ENCODE data around the gene MAPK12. TPM values are rescaled to one million over a fixed set of nuclear protein-coding genes. Genes with fewer than 3 reads are reported as not detected.

The MAPK12 gene
- total RNA-seq, 1 experiment from 2014 or later: 86.7 TPM

GRCh38 chr22:50270666-50271394 lies 9.3 kb upstream of the MAPK12 start:
- Histone ChIP-seq H3K36me3 (ENCODE audit: control insufficient read depth in 1 of 2, insufficient read depth in 2 of 2, low read length in 2 of 2) (peaks cover 0 to 10% of the 10 kb centered on the region in 2 experiments; a peak in 3 of 4 replicates), H3K9me2 (ENCODE audit: insufficient read depth) (no peaks in the 10 kb centered on the region), H3K27ac (ENCODE audit: low read depth, low read length) (peak overlapping the region; percentile 49), H3K79me2 (ENCODE audit: insufficient read depth, low read length) (no peaks in the 10 kb centered on the region; the same call in 1 of the 2 replicates), H2AFZ (ENCODE audit: low read depth, low read length, poor library complexity, severe bottlenecking) (no peak overlapping the region), H3K27me3 (ENCODE audit: insufficient read depth, low read length) (no peaks in the 10 kb centered on the region), H3K4me2 (ENCODE audit: low read length) (peak overlapping the region; percentile 97), H3K9ac (ENCODE audit: low read length) (peak overlapping the region; percentile 57), H3K9me3 (ENCODE audit: control insufficient read depth in 1 of 2, insufficient read depth in 1 of 2, low read depth in 1 of 2, low read length in 2 of 2) (peaks cover 0 to 1% of the 10 kb centered on the region in 2 experiments; a peak in 1 of 4 replicates), H3K4me1 (ENCODE audit: control insufficient read depth in 1 of 2, insufficient read depth in 2 of 2, low read length in 2 of 2) (peaks cover 27 to 53% of the 10 kb centered on the region in 2 experiments), H3K4me3 (replicated peaks in 1 of 2; ENCODE audit: low read depth in 1 of 2, low read length in 2 of 2) (peak overlapping the region; percentile 55 to 65), H4K20me1 (ENCODE audit: insufficient read depth) (no peaks in the 10 kb centered on the region)
- no peak for TF ChIP-seq EZH2 (IDR thresholded peaks at IDR 0.05)
- TF ChIP-seq, protein P1, sequence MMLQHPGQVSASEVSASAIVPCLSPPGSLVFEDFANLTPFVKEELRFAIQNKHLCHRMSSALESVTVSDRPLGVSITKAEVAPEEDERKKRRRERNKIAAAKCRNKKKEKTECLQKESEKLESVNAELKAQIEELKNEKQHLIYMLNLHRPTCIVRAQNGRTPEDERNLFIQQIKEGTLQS (IDR thresholded peaks at IDR 0.05): no peak
- no peak for TF ChIP-seq POLR2A (IDR thresholded peaks at IDR 0.05; ENCODE audit: borderline replicate concordance, extremely low read depth, insufficient read depth, insufficient read length)
- TF ChIP-seq EGR1 (IDR thresholded peaks at IDR 0.05; ENCODE audit: low read depth): no peak
- TF ChIP-seq, protein P2, sequence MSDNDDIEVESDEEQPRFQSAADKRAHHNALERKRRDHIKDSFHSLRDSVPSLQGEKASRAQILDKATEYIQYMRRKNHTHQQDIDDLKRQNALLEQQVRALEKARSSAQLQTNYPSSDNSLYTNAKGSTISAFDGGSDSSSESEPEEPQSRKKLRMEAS (IDR thresholded peaks at IDR 0.05): peak; percentile 33; the same call in 1 of the 2 replicates
- TF ChIP-seq SRF (IDR thresholded peaks at IDR 0.05; ENCODE audit: low read depth): no peak
- no peak for TF ChIP-seq POLR2AphosphoS5 (IDR thresholded peaks at IDR 0.05; ENCODE audit: low read depth, low read length)
- no peak for TF ChIP-seq ZNF274 (IDR thresholded peaks at IDR 0.05; ENCODE audit: low read depth, low read length)
- TF ChIP-seq CEBPB (IDR thresholded peaks at IDR 0.05; ENCODE audit: low read depth): no peak
- no peak for TF ChIP-seq TCF7L2 (IDR thresholded peaks at IDR 0.05; ENCODE audit: borderline replicate concordance, extremely low read depth, insufficient read depth, insufficient read length)
- TF ChIP-seq ZFX (IDR thresholded peaks at IDR 0.05): no peak
- TF ChIP-seq YY1 (IDR thresholded peaks at IDR 0.05; ENCODE audit: extremely low read depth, insufficient replicate concordance, low read depth, low read length): no peak
- TF ChIP-seq, protein P3, sequence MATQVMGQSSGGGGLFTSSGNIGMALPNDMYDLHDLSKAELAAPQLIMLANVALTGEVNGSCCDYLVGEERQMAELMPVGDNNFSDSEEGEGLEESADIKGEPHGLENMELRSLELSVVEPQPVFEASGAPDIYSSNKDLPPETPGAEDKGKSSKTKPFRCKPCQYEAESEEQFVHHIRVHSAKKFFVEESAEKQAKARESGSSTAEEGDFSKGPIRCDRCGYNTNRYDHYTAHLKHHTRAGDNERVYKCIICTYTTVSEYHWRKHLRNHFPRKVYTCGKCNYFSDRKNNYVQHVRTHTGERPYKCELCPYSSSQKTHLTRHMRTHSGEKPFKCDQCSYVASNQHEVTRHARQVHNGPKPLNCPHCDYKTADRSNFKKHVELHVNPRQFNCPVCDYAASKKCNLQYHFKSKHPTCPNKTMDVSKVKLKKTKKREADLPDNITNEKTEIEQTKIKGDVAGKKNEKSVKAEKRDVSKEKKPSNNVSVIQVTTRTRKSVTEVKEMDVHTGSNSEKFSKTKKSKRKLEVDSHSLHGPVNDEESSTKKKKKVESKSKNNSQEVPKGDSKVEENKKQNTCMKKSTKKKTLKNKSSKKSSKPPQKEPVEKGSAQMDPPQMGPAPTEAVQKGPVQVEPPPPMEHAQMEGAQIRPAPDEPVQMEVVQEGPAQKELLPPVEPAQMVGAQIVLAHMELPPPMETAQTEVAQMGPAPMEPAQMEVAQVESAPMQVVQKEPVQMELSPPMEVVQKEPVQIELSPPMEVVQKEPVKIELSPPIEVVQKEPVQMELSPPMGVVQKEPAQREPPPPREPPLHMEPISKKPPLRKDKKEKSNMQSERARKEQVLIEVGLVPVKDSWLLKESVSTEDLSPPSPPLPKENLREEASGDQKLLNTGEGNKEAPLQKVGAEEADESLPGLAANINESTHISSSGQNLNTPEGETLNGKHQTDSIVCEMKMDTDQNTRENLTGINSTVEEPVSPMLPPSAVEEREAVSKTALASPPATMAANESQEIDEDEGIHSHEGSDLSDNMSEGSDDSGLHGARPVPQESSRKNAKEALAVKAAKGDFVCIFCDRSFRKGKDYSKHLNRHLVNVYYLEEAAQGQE (IDR thresholded peaks at IDR 0.05; ENCODE audit: low read depth): peak; percentile 94
- no peak for TF ChIP-seq RAD21 (IDR thresholded peaks at IDR 0.05; ENCODE audit: low read depth)
- peak; percentile 64; the same call in 1 of the 2 replicates for TF ChIP-seq SIN3A (IDR thresholded peaks at IDR 0.05; ENCODE audit: low read depth)
- RAD21 ChIA-PET (ENCODE audit: low non-redundant PET in 1 of 2, low total read pairs in 2 of 2, uncharacterized antibody in 2 of 2, unreplicated experiment in 2 of 2): no interaction called here
- no TSS peak for BruUV-seq (replicated peaks)
- DNase-seq (ENCODE audit: low read depth, low spot score) (no peak), ATAC-seq (peak; percentile 36)
- POLR2A ChIA-PET: interaction anchor here (0.6 to 2.3 kb wide), 2 partner anchors 8 to 20 kb away, joined by 4 to 7 read pairs; partner anchors contain the start of gene HDAC10
- CTCF ChIA-PET: interaction anchor here (1.6 kb wide), 1 partner anchor 20 kb away, joined by 4 read pairs; the partner anchor contains the start of gene HDAC10
- intact Hi-C loops (cut with micrococcal nuclease): no loop called here
